ENCODE data around the gene POLR3B. TPM values are rescaled to one million over a fixed set of nuclear protein-coding genes. Genes with fewer than 3 reads are reported as not detected.

Gene POLR3B
- total and polyA plus RNA-seq, 10 of the 15 experiments (the other 5 are each of a cell fraction or from before 2014, with no cell fraction given) = 2.3 to 10.5 (median 8.0) TPM

- no peak overlapping the region for H3K4me2 ChIP-seq (ENCODE audit: control insufficient read depth, insufficient read depth)
- no peaks in the 10 kb centered on the region for H4K20me1 ChIP-seq (ENCODE audit: control insufficient read depth, insufficient read depth)
- no peak for DNase-seq (ENCODE audit: low read depth, low spot score)
- intact Hi-C loops (cut with micrococcal nuclease; ENCODE audit: unreplicated experiment) (no loop called here), in situ Hi-C loops (cut with MboI) (no loop called here)
- no peaks in the 10 kb centered on the region; the same call in 2 of the 3 replicates for H3K9me3 ChIP-seq (replicated peaks; ENCODE audit: control insufficient read depth, insufficient read depth, low read length)
- ChIA-PET POLR2A (no interaction called here), RAD21 (ENCODE audit: unreplicated experiment) (no interaction called here), CTCF (no interaction called here), SMC1A (ENCODE audit: uncharacterized antibody, unreplicated experiment) (no interaction called here)
- ATAC-seq = no peak
- no peaks in the 10 kb centered on the region for H3K36me3 ChIP-seq (ENCODE audit: control insufficient read depth in 2 of 2, insufficient read depth in 2 of 2, low read length in 1 of 2)
- no peak overlapping the region for H3K9ac ChIP-seq (ENCODE audit: control insufficient read depth, insufficient read depth, low read length)
- no peak overlapping the region for H3K4me3 ChIP-seq
- H3K4me1 ChIP-seq (ENCODE audit: control insufficient read depth, insufficient read depth, low read length) = no peaks in the 10 kb centered on the region
- 5% methylated on average over 1 of the region's 1 CpG for WGBS (ENCODE audit: insufficient coverage, insufficient replicate concordance, low lambda C conversion rate, missing lambda C conversion rate)
- FAIRE-seq = no peak
- no peaks in the 10 kb centered on the region for H3K79me2 ChIP-seq (ENCODE audit: control insufficient read depth, insufficient read depth, low read length)
- H3K27ac ChIP-seq (ENCODE audit: control insufficient read depth, insufficient read depth) = no peak overlapping the region
- H2AFZ ChIP-seq (ENCODE audit: control insufficient read depth, low read depth, low read length) = no peak overlapping the region
- no TSS peak for BruUV-seq (replicated peaks)
- no peaks in the 10 kb centered on the region; a peak in 1 of 4 replicates for H3K27me3 ChIP-seq (replicated peaks in 1 of 2; ENCODE audit: control insufficient read depth in 2 of 2, insufficient read depth in 2 of 2, low read length in 1 of 2)
- TF ChIP-seq TCF12 (IDR thresholded peaks at IDR 0.05; ENCODE audit: low read depth, low read length) (no peak), JUNB (IDR thresholded peaks at IDR 0.05) (no peak)
These were observed 194.7 kb downstream of the POLR3B start for GRCh38 chr12:106552228-106552627.

Other genes starting within 250 kb of the POLR3B start
- gene NUAK1, start 218.8 kb upstream of the POLR3B start, total RNA-seq (2014; rRNA removed) = 0.11 and 0.76 TPM in 2 replicates
- 0.09 and 0.23 TPM in 2 replicates for gene NUAK1, start 218.8 kb upstream of the POLR3B start, total RNA-seq (2014; rRNA removed; fragmentation: Illumina TruSeq; extraction: Trizol)
- 0.08 and 0.27 TPM in 2 replicates for gene NUAK1, start 218.8 kb upstream of the POLR3B start, total RNA-seq (2021)
- 0.42 and 0.46 TPM in 2 replicates for gene NUAK1, start 218.8 kb upstream of the POLR3B start, polyA plus RNA-seq (2011; rRNA removed)
- 0.06 TPM in 1 of 2 replicates, not detected in the other for gene NUAK1, start 218.8 kb upstream of the POLR3B start, polyA plus RNA-seq (2014; fragmentation: Illumina TruSeq; extraction: Trizol)
- under 1 TPM; 0.03 to 0.04 TPM for gene NUAK1, start 218.8 kb upstream of the POLR3B start, polyA plus RNA-seq (2014; fragmentation: Nextera tagmentation; extraction: Ambion mirVana)
- gene NUAK1, start 218.8 kb upstream of the POLR3B start, polyA plus RNA-seq (2014; rRNA removed) = 0.05 and 0.08 TPM in 2 replicates
- gene NUAK1, start 218.8 kb upstream of the POLR3B start, polyA plus RNA-seq (2016; fragmentation: Nextera tagmentation; extraction: Ambion mirVana) = not detected
- 10.0 TPM in 2 replicates for gene CKAP4, start 109.7 kb upstream of the POLR3B start, total RNA-seq (2014; rRNA removed)
- gene CKAP4, start 109.7 kb upstream of the POLR3B start, total RNA-seq (2014; rRNA removed; fragmentation: Illumina TruSeq; extraction: Trizol) = 9.9 and 11.0 TPM in 2 replicates
- 23.6 TPM in 2 replicates for gene CKAP4, start 109.7 kb upstream of the POLR3B start, total RNA-seq (2021)
- 0.39 and 0.61 TPM in 2 replicates for gene CKAP4, start 109.7 kb upstream of the POLR3B start, polyA plus RNA-seq (2011; rRNA removed)
- 20.7 and 21.5 TPM in 2 replicates for gene CKAP4, start 109.7 kb upstream of the POLR3B start, polyA plus RNA-seq (2014; fragmentation: Illumina TruSeq; extraction: Trizol)
- gene CKAP4, start 109.7 kb upstream of the POLR3B start, polyA plus RNA-seq (2014; fragmentation: Nextera tagmentation; extraction: Ambion mirVana) = 10 to 100 TPM in 1 of 2 experiments, 1 to 10 TPM in 1; 5.9 to 11.1 TPM
- 18.0 and 19.9 TPM in 2 replicates for gene CKAP4, start 109.7 kb upstream of the POLR3B start, polyA plus RNA-seq (2014; rRNA removed)
- 10 to 100 TPM in 1 of 2 experiments, 1 to 10 TPM in 1; 5.6 to 13.4 TPM for gene CKAP4, start 109.7 kb upstream of the POLR3B start, polyA plus RNA-seq (2016; fragmentation: Nextera tagmentation; extraction: Ambion mirVana)
- 1.1 and 1.4 TPM in 2 replicates for gene TCP11L2, start 55.0 kb upstream of the POLR3B start, total RNA-seq (2014; rRNA removed)
- gene TCP11L2, start 55.0 kb upstream of the POLR3B start, total RNA-seq (2014; rRNA removed; fragmentation: Illumina TruSeq; extraction: Trizol) = 1.6 and 1.8 TPM in 2 replicates
- 1.4 and 1.9 TPM in 2 replicates for gene TCP11L2, start 55.0 kb upstream of the POLR3B start, total RNA-seq (2021)
- gene TCP11L2, start 55.0 kb upstream of the POLR3B start, polyA plus RNA-seq (2011; rRNA removed) = 5.0 and 6.9 TPM in 2 replicates
- gene TCP11L2, start 55.0 kb upstream of the POLR3B start, polyA plus RNA-seq (2014; fragmentation: Illumina TruSeq; extraction: Trizol) = 0.48 and 0.66 TPM in 2 replicates
- gene TCP11L2, start 55.0 kb upstream of the POLR3B start, polyA plus RNA-seq (2014; fragmentation: Nextera tagmentation; extraction: Ambion mirVana) = under 1 TPM; 0.18 to 0.29 TPM
- 0.79 and 1.2 TPM in 2 replicates for gene TCP11L2, start 55.0 kb upstream of the POLR3B start, polyA plus RNA-seq (2014; rRNA removed)
- under 1 TPM; 0.20 to 0.28 TPM for gene TCP11L2, start 55.0 kb upstream of the POLR3B start, polyA plus RNA-seq (2016; fragmentation: Nextera tagmentation; extraction: Ambion mirVana)
- not detected in 2 replicates for gene RFX4, start 225.3 kb downstream of the POLR3B start, total RNA-seq (2014; rRNA removed)
- gene RFX4, start 225.3 kb downstream of the POLR3B start, total RNA-seq (2014; rRNA removed; fragmentation: Illumina TruSeq; extraction: Trizol) = not detected in 2 replicates
- gene RFX4, start 225.3 kb downstream of the POLR3B start, total RNA-seq (2021) = not detected in 2 replicates
- gene RFX4, start 225.3 kb downstream of the POLR3B start, polyA plus RNA-seq (2011; rRNA removed) = not detected in 2 replicates
- gene RFX4, start 225.3 kb downstream of the POLR3B start, polyA plus RNA-seq (2014; fragmentation: Illumina TruSeq; extraction: Trizol) = not detected in 2 replicates
- under 1 TPM in 1 of 2 experiments, not detected in 1; 0.02 TPM for gene RFX4, start 225.3 kb downstream of the POLR3B start, polyA plus RNA-seq (2014; fragmentation: Nextera tagmentation; extraction: Ambion mirVana)
- gene RFX4, start 225.3 kb downstream of the POLR3B start, polyA plus RNA-seq (2014; rRNA removed) = not detected in 2 replicates
- under 1 TPM in 1 of 2 experiments, not detected in 1; 0.23 TPM for gene RFX4, start 225.3 kb downstream of the POLR3B start, polyA plus RNA-seq (2016; fragmentation: Nextera tagmentation; extraction: Ambion mirVana)

All from GM12878 (cell line).